GM12891 (cell line): ENCODE results near the gene PEAK1.

Source experiments
- PAX5 ChIP-seq: IDR thresholded peaks from 2 replicates; pipeline ENCODE4 v1.6.1; 2011; ENCODE audit warnings: low read length, moderate library complexity, mild to moderate bottlenecking; ENCODE audit not compliant: insufficient read depth, severe bottlenecking
- POLR2A ChIP-seq: IDR thresholded peaks from 2 replicates; pipeline ENCODE4 v1.6.1; 2011; ENCODE audit warnings: low read depth, low read length, control low read depth
- POLR2AphosphoS5 ChIP-seq: IDR thresholded peaks from 2 replicates; pipeline ENCODE4 v1.6.1; 2011; ENCODE audit warnings: low read depth, low read length, control low read depth
- SPI1 ChIP-seq: IDR thresholded peaks from 2 replicates; pipeline ENCODE4 v1.6.1; 2011; ENCODE audit warnings: low read depth, low read length, control low read depth
- TAF1 ChIP-seq: IDR thresholded peaks from 2 replicates; pipeline ENCODE4 v1.6.1; 2011; ENCODE audit warnings: low read depth, low read length, control low read depth

DNA sequence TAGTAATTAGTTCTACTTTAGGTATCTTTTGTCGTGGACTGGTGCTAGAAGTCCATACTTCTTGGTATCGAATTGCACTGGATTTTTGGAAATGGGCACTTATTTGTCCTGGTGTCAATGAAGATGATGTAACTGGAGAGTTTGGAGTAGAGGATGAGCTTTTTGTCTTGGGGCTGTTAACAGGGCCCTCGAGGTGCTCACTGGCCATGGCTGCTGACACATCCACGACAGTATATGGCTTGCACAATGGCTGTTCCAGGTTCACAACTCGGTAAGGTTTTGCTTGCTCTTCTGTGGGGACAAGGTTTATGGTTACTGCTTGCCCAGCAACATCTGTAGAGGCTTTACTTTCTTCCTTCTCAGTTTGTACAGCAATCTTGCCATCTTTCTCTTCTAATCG lies 239.6 kb downstream of the PEAK1 start:
- TF ChIP-seq POLR2A (no peak), TAF1 (no peak), POLR2AphosphoS5 (no peak), SPI1 (no peak), PAX5 (no peak)
